Measurements from ENCODE around the gene QPRT.
"Not testable (repeated sequence)": the region's sequence is repeated elsewhere in the genome, so short reads cannot be mapped to it uniquely, and the experiment has no call there.

The QPRT gene

GRCh38 chr16:29678691-29679267 lies at the start of gene QPRT:
TSS of gene QPRT (plus strand) at chr16:29679180. CDS start at chr16:29679198, 18 bp downstream.
- DNase-seq: no peak

GRCh38 chr16:29629318-29629717 lies 49.7 kb upstream of the QPRT start:
- DNase-seq: not testable (repeated sequence)

GRCh38 chr16:29631658-29632057 lies 47.3 kb upstream of the QPRT start:
- DNase-seq: not testable (repeated sequence)

GRCh38 chr16:29635902-29636301 lies 43.1 kb upstream of the QPRT start:
- not testable (repeated sequence) for DNase-seq

- DNase-seq: not testable (repeated sequence)
These were observed 42.6 kb upstream of the QPRT start for GRCh38 chr16:29636368-29636767.

GRCh38 chr16:29638751-29639150 lies 40.2 kb upstream of the QPRT start:
- not testable (repeated sequence) for DNase-seq

- no peak for DNase-seq
These were observed 37.4 kb upstream of the QPRT start for GRCh38 chr16:29641561-29641960.

GRCh38 chr16:29643596-29643995 lies 35.4 kb upstream of the QPRT start:
- DNase-seq: no peak

GRCh38 chr16:29644338-29644857 lies 34.6 kb upstream of the QPRT start:
- no peak for DNase-seq

- DNase-seq: no peak
These were observed 33.8 kb upstream of the QPRT start for GRCh38 chr16:29644973-29645693.

GRCh38 chr16:29645694-29646187 lies 33.2 kb upstream of the QPRT start:
- DNase-seq: no peak

GRCh38 chr16:29646947-29647346 lies 32.0 kb upstream of the QPRT start:
- no peak for DNase-seq

GRCh38 chr16:29649588-29650494 lies 29.1 kb upstream of the QPRT start:
- DNase-seq: no peak

GRCh38 chr16:29650771-29651170 lies 28.2 kb upstream of the QPRT start:
- no peak for DNase-seq

- DNase-seq: no peak
These were observed 27.1 kb upstream of the QPRT start for GRCh38 chr16:29651774-29652349.

GRCh38 chr16:29653471-29653870 lies 25.5 kb upstream of the QPRT start:
- no peak for DNase-seq

GRCh38 chr16:29653890-29654289 lies 25.1 kb upstream of the QPRT start:
- not testable (repeated sequence) for DNase-seq

- no peak for DNase-seq
These were observed 22.1 kb upstream of the QPRT start for GRCh38 chr16:29656688-29657523.

GRCh38 chr16:29658705-29659104 lies 20.3 kb upstream of the QPRT start:
- no peak for DNase-seq

- DNase-seq: no peak
These were observed 16.8 kb upstream of the QPRT start for GRCh38 chr16:29662000-29662728.

- DNase-seq: no peak
These were observed 16.3 kb upstream of the QPRT start for GRCh38 chr16:29662729-29663015.

Measured in NCI-H1105 (cell line).